NCI-H69 (cell line): Measurements from ENCODE around the gene RRP15.
"Not testable (repeated sequence)": the region's sequence is repeated elsewhere in the genome, so short reads cannot be mapped to it uniquely, and the experiment has no call there.

Source experiments
- DNase-seq: peaks from one replicate; lab custom pipeline; 2025; lab: John Stamatoyannopoulos, UW

Gene RRP15

GRCh38 chr1:218297461-218297860 is 12.4 kb downstream of the RRP15 start:
- DNase-seq = no peak

DNA sequence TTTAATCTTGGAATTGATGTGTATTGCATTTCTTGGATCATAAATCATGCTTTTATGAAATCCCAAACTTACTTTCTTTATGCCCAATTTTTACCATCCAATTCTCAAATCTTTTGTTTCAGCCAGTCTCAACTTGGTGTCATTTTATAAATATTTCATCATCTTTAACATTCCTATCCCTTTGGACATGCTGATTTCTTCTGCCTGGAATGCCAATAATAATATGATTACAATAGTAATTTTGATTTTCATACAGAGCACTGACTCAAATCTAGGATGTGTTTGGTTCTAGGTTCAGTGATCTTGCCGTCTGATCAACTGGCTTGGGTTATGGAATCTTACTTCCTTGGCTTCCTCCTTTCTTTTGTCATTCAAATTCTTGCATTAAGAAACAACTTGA is 12.8 kb downstream of the RRP15 start:
- no peak for DNase-seq

DNA sequence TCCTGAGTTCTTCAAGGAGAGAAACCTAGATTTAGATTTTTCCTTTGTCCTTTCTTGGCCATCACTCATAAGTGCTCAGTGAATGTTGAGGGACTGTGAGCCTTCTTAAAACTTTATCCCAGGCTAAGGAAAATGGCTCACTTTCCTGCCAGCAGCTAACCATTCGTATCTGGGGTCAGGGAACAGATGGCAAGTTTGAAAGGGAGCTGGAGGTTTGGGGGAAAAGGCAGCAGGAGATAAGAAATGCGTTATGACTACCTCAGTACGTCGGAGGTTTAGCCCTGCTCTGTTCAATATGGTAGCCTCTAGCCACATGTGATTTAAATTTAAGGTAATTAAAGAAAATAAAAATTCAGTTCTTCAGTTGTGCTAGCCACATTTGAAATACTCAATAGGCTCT is 13.3 kb downstream of the RRP15 start:
- DNase-seq = peak; percentile 15

DNA sequence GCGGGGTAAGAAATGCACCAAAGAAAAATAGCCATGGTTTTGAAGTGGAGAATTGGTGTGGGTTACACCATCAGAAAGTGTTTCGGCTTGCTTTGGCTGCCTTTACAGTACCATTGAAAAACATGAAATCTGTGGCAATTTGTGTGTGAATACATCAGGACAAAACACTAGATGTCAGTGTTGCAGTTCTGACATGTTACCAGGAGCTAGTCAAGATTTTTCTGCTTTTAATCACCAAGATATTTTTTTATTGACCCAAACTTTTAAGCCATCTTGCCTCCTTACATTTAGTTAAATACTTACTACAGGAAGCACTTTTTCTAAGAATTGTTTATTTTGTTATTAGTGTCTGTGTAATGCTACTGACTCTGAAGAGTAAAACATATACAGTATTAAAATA is 14.3 kb downstream of the RRP15 start:
- peak; percentile 65 for DNase-seq

DNA sequence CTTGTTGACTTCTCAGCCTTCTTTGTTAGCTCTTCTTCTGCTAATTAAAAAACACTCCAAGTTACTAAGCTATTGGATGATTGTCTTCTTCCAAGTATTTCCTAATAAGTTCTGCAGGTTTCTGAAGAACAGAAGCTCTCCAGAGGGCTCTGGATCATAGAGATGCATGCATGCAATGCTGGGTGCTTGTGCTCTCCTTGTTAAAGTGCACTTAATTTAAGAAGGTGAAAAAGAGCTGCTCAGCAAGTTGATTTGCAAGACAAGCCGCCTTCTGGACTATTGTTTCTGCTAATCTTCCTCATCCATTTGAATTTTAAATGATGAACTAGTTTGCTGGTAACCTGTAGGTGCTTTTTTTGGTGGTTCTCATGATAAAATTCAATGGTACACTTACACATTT is 16.1 kb downstream of the RRP15 start:
- no peak for DNase-seq

DNA sequence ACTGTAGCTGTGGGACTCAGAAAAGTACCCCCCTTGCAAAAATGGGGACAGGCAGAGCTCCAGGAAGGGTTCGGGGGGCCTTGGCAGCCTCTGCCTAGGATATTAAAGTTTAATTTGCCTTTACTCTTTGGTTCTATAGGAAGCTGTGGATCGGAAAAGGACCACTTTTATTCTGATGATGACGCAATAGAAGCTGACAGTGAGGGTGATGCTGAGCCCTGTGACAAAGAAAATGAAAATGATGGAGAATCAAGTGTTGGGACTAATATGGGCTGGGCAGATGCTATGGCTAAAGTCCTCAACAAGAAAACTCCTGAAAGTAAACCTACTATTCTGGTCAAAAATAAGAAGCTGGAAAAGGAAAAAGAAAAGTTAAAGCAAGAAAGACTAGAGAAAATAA is 17.1 kb downstream of the RRP15 start:
- no peak for DNase-seq

GRCh38 chr1:218303176-218303879 is 18.2 kb downstream of the RRP15 start:
- no peak for DNase-seq

DNA sequence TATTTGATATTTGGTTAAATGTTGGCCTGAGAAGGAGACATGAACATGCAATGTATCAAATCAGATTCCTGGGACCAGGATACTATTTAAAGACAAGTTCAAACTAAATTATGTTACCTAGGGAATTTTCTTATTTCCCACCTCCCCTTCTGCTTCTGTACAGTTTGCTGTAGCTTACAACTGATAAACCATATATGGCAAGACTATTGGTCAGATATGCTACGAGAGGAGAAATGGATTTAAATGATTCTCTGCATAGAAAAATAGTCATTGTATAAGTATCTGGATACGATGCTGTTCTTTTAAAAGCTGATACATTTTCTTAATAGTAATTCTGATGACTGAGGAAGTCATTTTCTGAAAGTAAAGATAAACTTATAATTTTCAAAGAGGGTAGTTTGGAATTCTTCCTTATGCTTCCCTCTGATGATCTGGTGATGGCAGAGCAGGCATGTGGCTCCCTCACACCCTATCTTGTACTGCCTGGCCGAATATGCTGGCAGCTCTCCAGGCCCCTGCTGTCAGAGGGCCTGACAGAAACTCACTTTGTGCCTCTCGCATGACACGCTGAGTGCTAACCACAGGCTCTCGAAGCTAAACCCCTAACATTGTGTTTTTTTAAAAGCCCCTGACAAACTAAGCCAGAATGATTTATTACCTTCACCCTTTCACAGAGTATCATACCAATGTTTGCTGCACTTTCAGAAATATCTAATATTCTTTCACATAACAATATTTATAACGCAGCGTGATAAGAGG is 19.4 kb downstream of the RRP15 start:
- DNase-seq = peak; percentile 93

DNA sequence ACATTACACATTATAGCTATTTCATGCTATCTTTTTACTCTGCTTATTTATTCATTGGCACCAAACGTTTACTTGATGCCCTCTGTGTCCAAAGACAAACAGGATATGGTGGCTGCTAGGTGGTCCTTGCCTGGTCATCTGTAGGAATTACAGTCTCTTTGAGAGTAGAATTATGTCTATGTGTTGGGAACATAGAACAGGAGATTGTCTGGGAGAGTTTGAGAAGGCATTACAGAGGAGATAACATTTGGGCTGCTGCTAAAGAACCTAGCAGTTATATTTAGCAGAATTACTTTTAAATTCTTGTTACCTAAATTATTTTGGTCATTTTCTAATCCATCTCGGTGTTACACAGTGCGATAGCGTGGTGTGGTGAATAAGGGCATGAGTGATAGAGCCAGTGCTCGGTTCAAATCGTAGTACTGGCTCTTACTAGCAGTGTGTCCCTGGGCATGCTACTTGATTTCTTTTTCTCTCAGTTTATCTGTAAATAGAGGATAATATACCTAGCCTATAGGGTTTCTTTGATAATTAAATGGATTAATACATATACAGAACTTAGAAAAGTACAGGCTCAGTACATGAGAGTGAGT is 20.5 kb downstream of the RRP15 start:
- DNase-seq = no peak

GRCh38 chr1:218312509-218312908 is 27.4 kb downstream of the RRP15 start:
- no peak for DNase-seq

DNA sequence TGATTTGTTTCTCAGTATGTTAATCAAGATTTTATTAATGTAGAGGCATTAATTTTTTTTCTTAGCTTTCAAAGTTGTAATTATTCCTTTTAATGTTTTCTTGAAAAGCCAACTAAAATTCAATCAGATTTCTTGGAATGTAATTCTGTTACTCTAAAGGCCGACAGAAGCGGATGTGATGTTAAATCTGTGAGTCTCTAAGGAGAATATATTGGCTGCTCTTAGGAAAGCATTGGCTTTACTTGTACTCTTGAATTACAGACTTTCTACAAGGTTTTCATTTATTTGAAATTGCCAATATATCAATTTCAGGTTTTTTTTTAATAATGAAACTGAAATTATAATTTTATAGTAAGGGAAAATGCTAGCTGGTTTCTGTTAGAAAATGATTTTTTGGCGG is 29.2 kb downstream of the RRP15 start:
- no peak for DNase-seq

- no peak for DNase-seq
Observed at GRCh38 chr1:218315638-218316037, 30.5 kb downstream of the RRP15 start.

- no peak for DNase-seq
Observed at GRCh38 chr1:218317061-218317460, 32.0 kb downstream of the RRP15 start.

DNA sequence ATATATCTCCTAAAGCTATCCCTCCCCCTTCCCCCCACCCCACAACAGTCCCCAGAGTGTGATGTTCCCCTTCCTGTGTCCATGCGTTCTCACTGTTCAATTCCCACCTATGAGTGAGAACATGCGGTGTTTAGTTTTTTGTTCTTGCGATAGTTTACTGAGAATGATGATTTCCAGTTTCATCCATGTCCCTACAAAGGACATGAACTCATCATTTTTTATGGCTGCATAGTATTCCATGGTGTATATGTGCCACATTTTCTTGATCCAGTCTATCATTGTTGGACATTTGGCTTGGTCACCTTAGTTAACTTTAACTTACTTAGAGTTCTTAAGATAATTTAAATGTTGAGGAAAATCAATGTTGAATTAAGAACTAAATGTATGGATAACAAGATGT is 35.1 kb downstream of the RRP15 start:
- not testable (repeated sequence) for DNase-seq

GRCh38 chr1:218322762-218323161 is 37.7 kb downstream of the RRP15 start:
- DNase-seq = no peak

- no peak for DNase-seq
Observed at GRCh38 chr1:218323568-218324225, 38.6 kb downstream of the RRP15 start.

DNA sequence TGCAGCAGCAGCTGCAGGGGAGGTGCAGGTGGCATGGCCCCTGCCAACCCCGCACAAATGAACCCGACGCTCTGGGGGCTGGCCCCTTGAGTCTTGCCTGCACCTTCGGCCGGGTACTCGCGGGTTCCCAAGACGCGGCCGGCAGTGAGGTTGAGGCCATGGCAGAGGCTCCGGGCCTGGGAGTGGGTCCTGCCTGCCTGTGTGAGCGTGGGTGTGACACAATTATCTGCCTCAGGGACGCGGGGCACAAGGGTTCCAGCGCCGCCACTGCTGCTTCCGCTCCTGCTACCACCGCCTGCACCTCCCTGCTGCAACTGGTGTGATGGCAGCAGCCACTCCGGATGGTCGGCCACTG is 39.1 kb downstream of the RRP15 start:
- DNase-seq = no peak

- DNase-seq = no peak
Observed at GRCh38 chr1:218328769-218329168, 43.7 kb downstream of the RRP15 start.

GRCh38 chr1:218330043-218330623 is 45.0 kb downstream of the RRP15 start:
- DNase-seq = peak; percentile 77

DNA sequence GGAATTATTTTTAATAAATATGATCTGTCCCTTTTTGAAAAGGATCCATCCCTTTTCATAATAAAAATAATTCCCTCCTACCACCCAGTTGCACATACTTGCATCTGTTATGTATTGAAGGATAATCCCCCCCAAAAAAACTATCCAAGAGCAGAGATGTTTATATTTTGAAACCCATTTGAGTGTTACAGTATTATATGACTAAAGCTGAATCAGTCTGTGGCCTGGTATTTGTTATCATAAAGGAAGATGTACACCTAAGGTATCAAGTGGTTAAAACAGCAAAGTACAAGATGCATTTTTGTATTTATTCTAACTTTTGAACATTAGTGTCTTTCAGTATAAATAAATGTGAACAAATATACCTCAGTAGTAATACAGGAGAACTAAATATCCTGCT is 47.3 kb downstream of the RRP15 start:
- no peak for DNase-seq

- peak; percentile 99 for DNase-seq
Observed at GRCh38 chr1:218336328-218336727, 51.2 kb downstream of the RRP15 start.

DNA sequence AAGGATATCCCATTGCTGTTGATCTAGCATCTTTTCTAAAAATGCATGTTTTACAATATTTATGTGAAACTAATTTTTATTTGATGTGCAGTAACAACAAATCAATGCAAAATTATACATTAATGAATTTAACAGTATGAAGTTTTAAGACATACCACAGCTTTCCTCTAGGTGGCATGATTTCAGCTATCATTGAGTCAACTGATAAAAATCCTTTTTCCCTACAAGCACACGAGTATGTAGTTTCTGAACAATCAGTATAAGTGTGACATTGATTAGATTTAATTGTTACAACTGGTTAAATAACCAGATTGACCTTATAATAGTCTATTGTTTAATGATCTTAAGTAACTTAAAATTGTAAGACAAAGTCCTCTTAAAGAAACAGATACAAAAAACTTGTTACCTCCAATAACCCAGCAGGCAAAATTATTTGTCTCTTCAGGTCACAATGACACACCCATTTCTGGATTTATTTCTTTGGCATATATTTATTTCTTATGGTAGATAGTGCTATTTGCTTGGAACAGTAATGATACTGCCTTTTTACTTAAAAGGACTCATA is 54.3 kb downstream of the RRP15 start:
- peak; percentile 73 for DNase-seq
